IMR-90 (cell line): ENCODE data around the gene RAP1GAP2. TPM values are rescaled to one million over a fixed set of nuclear protein-coding genes. Genes with fewer than 3 reads are reported as not detected.

Experiments
- ATAC-seq: fragments of 200-7000 bp; cut with Tn5 transposase; 2 replicates; pipeline ENCODE4 v1.9.1; 2020; ENCODE audit warnings: low read depth, mild to moderate bottlenecking, moderate library complexity
- BruUV-seq: library from RNA; stranded (reverse); fragments of 400-500 nt; replicated peaks from 2 replicates; lab custom pipeline; 2021; lab: Mats Ljungman, UMichigan
- CTCF ChIA-PET: fragments of 300-600 bp; formaldehyde crosslinking; extraction: SDS; loops from one replicate; lab custom pipeline; 2021; ENCODE audit warnings: antibody characterized with exemption; lab: Yijun Ruan, JAX
- POLR2A ChIA-PET: fragments of 300-600 bp; sonication (Branson Sonifier 250); formaldehyde crosslinking; loops from one replicate; lab custom pipeline; 2022; ENCODE audit warnings: antibody characterized with exemption; ENCODE audit not compliant: unreplicated experiment; lab: Charles Lee
- DNase-seq: peaks from one replicate; pipeline ENCODE4 v3.0.0; 2013
- H2AFZ ChIP-seq: replicated peaks from 2 replicates; pipeline ENCODE3; 2013; ENCODE audit warnings: low read length, mild to moderate bottlenecking; ENCODE audit not compliant: poor library complexity
- H2AK5ac ChIP-seq: 2 replicates; pipeline ENCODE4 v1.6.1; 2013; ENCODE audit warnings: low read depth, low read length, inconsistent platforms
- H2AK9ac ChIP-seq: replicated peaks from 2 replicates; pipeline ENCODE3; 2013; ENCODE audit warnings: mild to moderate bottlenecking, low read depth, low read length, moderate library complexity; ENCODE audit not compliant: poor library complexity
- H2BK120ac ChIP-seq: 2 replicates; pipeline ENCODE4 v1.6.1; 2013; ENCODE audit warnings: low read depth, low read length, inconsistent platforms
- H2BK15ac ChIP-seq: 3 replicates; pipeline ENCODE4 v1.6.1; 2013; ENCODE audit warnings: low read depth, low read length, inconsistent platforms
- H2BK20ac ChIP-seq: 2 replicates; pipeline ENCODE4 v1.6.1; 2013; ENCODE audit warnings: low read depth, mild to moderate bottlenecking, inconsistent platforms, low read length, moderate library complexity
- H2BK5ac ChIP-seq: 2 replicates; pipeline ENCODE4 v1.6.1; 2013; ENCODE audit warnings: mild to moderate bottlenecking, low read depth, low read length, inconsistent platforms; ENCODE audit not compliant: poor library complexity, severe bottlenecking
- H3K14ac ChIP-seq: replicated peaks from 2 replicates; pipeline ENCODE4 v1.6.1; 2013; ENCODE audit warnings: low read depth, low read length, inconsistent platforms
- H3K18ac ChIP-seq: 2 replicates; pipeline ENCODE4 v1.6.1; 2013; ENCODE audit warnings: low read depth, low read length, control low read depth
- H3K23ac ChIP-seq: 2 replicates; pipeline ENCODE4 v1.6.1; 2013; ENCODE audit warnings: low read depth, low read length, inconsistent platforms
- H3K27ac ChIP-seq: 2 replicates; pipeline ENCODE4 v1.5.1; 2013; ENCODE audit warnings: mild to moderate bottlenecking, control low read depth, low read length; ENCODE audit not compliant: insufficient read depth
- H3K27me3 ChIP-seq: 2 replicates; pipeline ENCODE4 v1.6.1; 2013; ENCODE audit warnings: low read length; ENCODE audit not compliant: control insufficient read depth, insufficient read depth
- H3K36me3 ChIP-seq: 2 replicates; pipeline ENCODE4 v1.6.1; 2013; ENCODE audit warnings: low read length, mixed read lengths; ENCODE audit not compliant: control insufficient read depth, insufficient read depth
- H3K4ac ChIP-seq: 2 replicates; pipeline ENCODE4 v1.6.1; 2013; ENCODE audit warnings: low read depth, low read length, inconsistent platforms
- H3K4me1 ChIP-seq: 2 replicates; pipeline ENCODE4 v1.6.1; 2013; ENCODE audit warnings: low read length, mixed read lengths; ENCODE audit not compliant: control insufficient read depth, insufficient read depth
- H3K4me2 ChIP-seq: 2 replicates; pipeline ENCODE4 v1.6.1; 2013; ENCODE audit warnings: low read depth, mild to moderate bottlenecking, control low read depth, low read length, moderate library complexity
- H3K4me3 ChIP-seq: 2 replicates; pipeline ENCODE4 v1.5.1; 2013; ENCODE audit warnings: low read depth, mild to moderate bottlenecking, control low read depth, low read length, moderate library complexity; ENCODE audit not compliant: insufficient read depth
- H3K56ac ChIP-seq: 2 replicates; pipeline ENCODE4 v1.6.1; 2013; ENCODE audit warnings: low read length, inconsistent platforms; ENCODE audit not compliant: insufficient read depth; ENCODE audit errors: extremely low read depth
- H3K79me1 ChIP-seq, 2 experiments: 2 replicates each; pipeline ENCODE4 v1.6.1; 2013; ENCODE audit warnings: low read length in 2 of 2, inconsistent platforms in 1 of 2, low read depth in 1 of 2
- H3K9ac ChIP-seq: 2 replicates; pipeline ENCODE4 v1.6.1; 2013; ENCODE audit warnings: low read depth, low read length, control low read depth
- H3K9me1 ChIP-seq: 2 replicates; pipeline ENCODE4 v1.6.1; 2013; ENCODE audit warnings: low read length, inconsistent platforms; ENCODE audit not compliant: insufficient read depth
- H3K9me3 ChIP-seq: 2 replicates; pipeline ENCODE4 v1.6.1; 2013; ENCODE audit warnings: low read length; ENCODE audit not compliant: control insufficient read depth, insufficient read depth
- H4K20me1 ChIP-seq: 2 replicates; pipeline ENCODE4 v1.6.1; 2013; ENCODE audit warnings: low read length, inconsistent platforms; ENCODE audit not compliant: insufficient read depth
- H4K5ac ChIP-seq: 2 replicates; pipeline ENCODE4 v1.6.1; 2013; ENCODE audit warnings: mild to moderate bottlenecking, low read depth, low read length, control low read depth
- H4K8ac ChIP-seq, 2 experiments: 2 replicates each; pipeline ENCODE4 v1.6.1; 2013; ENCODE audit warnings: low read depth in 2 of 2, low read length in 2 of 2, control low read depth in 1 of 2, inconsistent platforms in 1 of 2
- H4K91ac ChIP-seq: 2 replicates; pipeline ENCODE4 v1.6.1; 2013; ENCODE audit warnings: low read depth, low read length, inconsistent platforms; ENCODE audit not compliant: insufficient read depth
- BHLHE40 ChIP-seq: fragments of 150-350 bp; IDR thresholded peaks from 2 replicates; pipeline ENCODE4 v1.6.1; 2016; ENCODE audit warnings: mild to moderate bottlenecking, low read depth, low read length
- CEBPB ChIP-seq: IDR thresholded peaks from 2 replicates; pipeline ENCODE4 v1.6.1; 2012; ENCODE audit warnings: low read depth, low read length, improper control_type of control experiment
- CHD1 ChIP-seq: IDR thresholded peaks from 2 replicates; pipeline ENCODE4 v1.6.1; 2012; ENCODE audit warnings: low read depth, low read length, improper control_type of control experiment
- CTCF ChIP-seq: conservative IDR thresholded peaks from 2 replicates; pipeline ENCODE4 v1.5.1; 2012; ENCODE audit warnings: mild to moderate bottlenecking, low read depth, low read length, improper control_type of control experiment
- MAFK ChIP-seq: IDR thresholded peaks from 2 replicates; pipeline ENCODE4 v1.6.1; 2012; ENCODE audit warnings: low read depth, low read length, improper control_type of control experiment
- MAZ ChIP-seq: IDR thresholded peaks from 2 replicates; pipeline ENCODE4 v1.6.1; 2012; ENCODE audit warnings: low read depth, mild to moderate bottlenecking, low read length, improper control_type of control experiment, moderate library complexity, borderline replicate concordance
- MXI1 ChIP-seq: IDR thresholded peaks from 2 replicates; pipeline ENCODE4 v1.6.1; 2012; ENCODE audit warnings: low read depth, mild to moderate bottlenecking, low read length, moderate library complexity, borderline replicate concordance
- NFE2L2 ChIP-seq: fragments of 150-350 bp; IDR thresholded peaks from 2 replicates; pipeline ENCODE4 v1.6.1; 2016; ENCODE audit warnings: low read depth, mild to moderate bottlenecking, low read length
- POLR2A ChIP-seq: IDR thresholded peaks from 2 replicates; pipeline ENCODE4 v1.6.1; 2012; ENCODE audit warnings: mild to moderate bottlenecking, low read depth, low read length
- RAD21 ChIP-seq: IDR thresholded peaks from 2 replicates; pipeline ENCODE4 v1.6.1; 2012; ENCODE audit warnings: low read length, improper control_type of control experiment
- RCOR1 ChIP-seq: IDR thresholded peaks from 2 replicates; pipeline ENCODE4 v1.6.1; 2012; ENCODE audit warnings: mild to moderate bottlenecking, low read length, improper control_type of control experiment; ENCODE audit not compliant: insufficient replicate concordance
- RFX5 ChIP-seq: IDR thresholded peaks from 2 replicates; pipeline ENCODE4 v1.8.0; 2012; ENCODE audit warnings: low read depth, mild to moderate bottlenecking, low read length, moderate library complexity
- SMC3 ChIP-seq: fragments of 150-350 bp; IDR thresholded peaks from 2 replicates; pipeline ENCODE4 v1.6.1; 2016; ENCODE audit warnings: low read depth, mild to moderate bottlenecking, antibody characterized with exemption, low read length, moderate library complexity
- USF2 ChIP-seq: fragments of 150-350 bp; IDR thresholded peaks from 2 replicates; pipeline ENCODE4 v1.6.1; 2017; ENCODE audit warnings: mild to moderate bottlenecking, antibody characterized with exemption, low read length, low read depth
- WGBS, 2 experiments: methylation state at CpG; one replicate each; pipeline versions ENCODE4 v1.1.5 to v1.1.7; 2013; ENCODE audit warnings: missing lambda C conversion rate in 2 of 2; ENCODE audit not compliant: insufficient read length in 1 of 2; ENCODE audit errors: extremely low coverage in 2 of 2; 5-methylcytosine and 5-hydroxymethylcytosine counted together
- dilution Hi-C: fragments of 300-500 bp; cut with HindIII; formaldehyde crosslinking; loops from one replicate; pipeline ENCODE4 v1.14.3; 2018; ENCODE audit warnings: low sequenced_read_pairs; ENCODE audit not compliant: unreplicated experiment
- in situ Hi-C: fragments of 300-500 bp; cut with MboI; formaldehyde crosslinking; loops from 3 replicates; pipeline ENCODE4 v1.14.3; 2019; ENCODE audit warnings: low sequenced_read_pairs, inconsistent platforms, mixed read lengths
- intact Hi-C: fragments of 100-400 bp; cut with micrococcal nuclease; formaldehyde crosslinking; loops from 2 replicates; pipeline ENCODE4 v1.10.0; 2022
- polyA plus RNA-seq, 3 experiments: library from polyadenylated mRNA; depleted of rRNA; stranded (reverse); fragments of >200 nt; gene quantifications; 2 replicates each; pipeline ENCODE4 v1.2.3, GENCODE V29; 2012; ENCODE audit warnings: low replicate concordance in 1 of 3
- total RNA-seq: library from RNA; depleted of rRNA; stranded (reverse); fragments of >200 nt; gene quantifications from 2 replicates; pipeline ENCODE4 v1.2.3, GENCODE V29; 2012

The RAP1GAP2 gene
- total and polyA plus RNA-seq, 2 of the 4 experiments (the other 2 are of a cell fraction) = 5.7 to 7.5 TPM

GRCh38 chr17:2786176-2786881, 9.9 kb upstream of the RAP1GAP2 start:
- peak; percentile 96 for ATAC-seq
- no peak overlapping the region for H3K23ac ChIP-seq
- H3K9me3 ChIP-seq = peaks cover 3% of the 10 kb centered on the region
- no peak overlapping the region for H3K14ac ChIP-seq
- 0 out of 4 replicates have a peak overlapping the region, but pooled peaks of 1 of the 2 experiments have one; percentile 66 for H4K8ac ChIP-seq
- H2BK120ac ChIP-seq = no peak overlapping the region
- peak; percentile 69 for DNase-seq
- H3K36me3 ChIP-seq = no peaks in the 10 kb centered on the region
- no peak overlapping the region for H3K9ac ChIP-seq
- no peaks in the 10 kb centered on the region for H3K79me1 ChIP-seq
- H2BK20ac ChIP-seq = no peak overlapping the region
- H3K9me1 ChIP-seq = no peaks in the 10 kb centered on the region
- H3K27ac ChIP-seq = no peak overlapping the region
- no peak overlapping the region for H2AK9ac ChIP-seq
- no peak overlapping the region for H3K4ac ChIP-seq
- CTCF ChIA-PET = interaction anchor here (0.8 to 1.0 kb wide), 2 partner anchors 11 to 19 kb away, joined by 3 read pairs; no protein-coding TSS in a partner anchor
- H4K5ac ChIP-seq = peak overlapping the region; percentile 96; the same call in 1 of the 2 replicates
- in situ Hi-C loops (no loop called here), intact Hi-C loops (no loop called here), dilution Hi-C loops (no loop called here)
- no peak overlapping the region for H2BK15ac ChIP-seq
- BruUV-seq = no TSS peak
- H2BK5ac ChIP-seq = no peak overlapping the region
- peak overlapping the region; percentile 58; the same call in 1 of the 2 replicates for H3K4me2 ChIP-seq
- H2AK5ac ChIP-seq = no peak overlapping the region
- POLR2A ChIA-PET = interaction anchor here (0.7 kb wide), 1 partner anchor 11 kb away, joined by 18 read pairs; no protein-coding TSS in a partner anchor
- no peak overlapping the region for H3K56ac ChIP-seq
- H3K4me3 ChIP-seq = no peak overlapping the region
- no peaks in the 10 kb centered on the region for H4K20me1 ChIP-seq
- H3K18ac ChIP-seq = 0 out of 2 replicates have a peak overlapping the region, but pooled peaks have one; percentile 64
- no CpG with 5 or more reads among the region's 21 CpGs for WGBS, 2 experiments
- no peak overlapping the region for H4K91ac ChIP-seq
- H2AFZ ChIP-seq = peak overlapping the region; percentile 88
- H3K27me3 ChIP-seq = peaks cover 3% of the 10 kb centered on the region
- no peaks in the 10 kb centered on the region for H3K4me1 ChIP-seq
- no peak for TF ChIP-seq CHD1
- no peak for TF ChIP-seq POLR2A
- TF ChIP-seq BHLHE40 = no peak
- TF ChIP-seq MAFK = no peak
- TF ChIP-seq CEBPB = no peak
- TF ChIP-seq SMC3 = 0 out of 2 replicates have a peak, but pooled peaks have one; percentile 24
- TF ChIP-seq NFE2L2 = no peak
- no peak for TF ChIP-seq MXI1
- no peak for TF ChIP-seq USF2
- TF ChIP-seq RCOR1 = no peak
- peak; percentile 55 for TF ChIP-seq RAD21
- TF ChIP-seq MAZ = peak; percentile 78; the same call in 1 of the 2 replicates
- no peak for TF ChIP-seq RFX5
- peak; percentile 67 for TF ChIP-seq CTCF
